Osteocyte (in vitro differentiated cells): ENCODE data around the gene NME8. TPM values are rescaled to one million over a fixed set of nuclear protein-coding genes. Genes with fewer than 3 reads are reported as not detected.

Experiments used
- DNase-seq: peaks from one replicate; pipeline ENCODE4 v3.0.0; 2021; ENCODE audit warnings: mixed read lengths; ENCODE audit not compliant: unreplicated experiment; ENCODE audit errors: extremely low spot score
- H3K27ac Mint-ChIP-seq: one replicate; pipeline ENCODE4 v1.8.0; 2021; ENCODE audit warnings: mild to moderate bottlenecking, mixed read lengths; ENCODE audit not compliant: unreplicated experiment
- H3K27me3 Mint-ChIP-seq: one replicate; pipeline ENCODE4 v1.8.0; 2021; ENCODE audit warnings: mixed read lengths; ENCODE audit not compliant: unreplicated experiment
- H3K36me3 Mint-ChIP-seq: one replicate; pipeline ENCODE4 v1.8.0; 2021; ENCODE audit warnings: mixed read lengths; ENCODE audit not compliant: unreplicated experiment
- H3K4me1 Mint-ChIP-seq: one replicate; pipeline ENCODE4 v1.8.0; 2021; ENCODE audit warnings: mixed read lengths; ENCODE audit not compliant: unreplicated experiment
- H3K4me3 Mint-ChIP-seq: one replicate; pipeline ENCODE4 v1.8.0; 2021; ENCODE audit warnings: mild to moderate bottlenecking, moderate library complexity, mixed read lengths; ENCODE audit not compliant: unreplicated experiment
- H3K9me3 Mint-ChIP-seq: one replicate; pipeline ENCODE4 v1.8.0; 2021; ENCODE audit warnings: mixed read lengths; ENCODE audit not compliant: unreplicated experiment
- total RNA-seq: library from RNA; stranded (reverse); gene quantifications from 2 replicates; pipeline ENCODE4 v1.2.1, GENCODE V29; 2021
- TF ChIP-seq, protein P1 (sequence below): fragments of 200-600 bp; sonication (generic); IDR thresholded peaks from 2 replicates; pipeline ENCODE4 v1.5.0; 2021; ENCODE audit warnings: antibody characterized with exemption, mild to moderate bottlenecking, moderate library complexity

The NME8 gene
- total RNA-seq, 1 donor from 2014 or later = not detected

DNA sequence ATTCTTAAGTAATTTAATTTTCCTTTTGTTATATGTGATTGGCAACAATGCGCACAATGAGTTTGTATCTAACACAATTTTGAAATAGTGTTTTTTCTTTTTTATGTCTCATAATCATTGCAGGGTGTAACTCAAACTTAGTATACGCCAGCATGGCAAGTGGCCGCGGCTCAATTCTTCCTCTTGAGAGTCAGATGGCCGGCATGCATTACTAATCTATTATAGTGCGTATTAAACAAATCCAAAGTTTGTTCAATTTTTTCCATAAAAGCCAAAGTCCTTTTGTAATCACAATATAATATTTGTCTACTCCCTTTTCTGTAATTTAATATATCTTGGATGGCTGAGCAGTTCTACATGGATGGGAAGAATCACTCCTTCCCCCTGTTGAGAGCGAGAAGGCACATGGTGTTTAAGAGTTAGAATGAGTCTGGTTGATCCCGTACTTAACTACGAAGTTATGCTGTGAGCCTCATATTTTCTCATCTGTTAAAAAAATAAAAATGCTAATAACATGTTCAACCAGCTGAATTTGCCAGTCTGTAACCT is 84.7 kb downstream of the NME8 start:
- DNase-seq = no peak
- TF ChIP-seq, protein P1, sequence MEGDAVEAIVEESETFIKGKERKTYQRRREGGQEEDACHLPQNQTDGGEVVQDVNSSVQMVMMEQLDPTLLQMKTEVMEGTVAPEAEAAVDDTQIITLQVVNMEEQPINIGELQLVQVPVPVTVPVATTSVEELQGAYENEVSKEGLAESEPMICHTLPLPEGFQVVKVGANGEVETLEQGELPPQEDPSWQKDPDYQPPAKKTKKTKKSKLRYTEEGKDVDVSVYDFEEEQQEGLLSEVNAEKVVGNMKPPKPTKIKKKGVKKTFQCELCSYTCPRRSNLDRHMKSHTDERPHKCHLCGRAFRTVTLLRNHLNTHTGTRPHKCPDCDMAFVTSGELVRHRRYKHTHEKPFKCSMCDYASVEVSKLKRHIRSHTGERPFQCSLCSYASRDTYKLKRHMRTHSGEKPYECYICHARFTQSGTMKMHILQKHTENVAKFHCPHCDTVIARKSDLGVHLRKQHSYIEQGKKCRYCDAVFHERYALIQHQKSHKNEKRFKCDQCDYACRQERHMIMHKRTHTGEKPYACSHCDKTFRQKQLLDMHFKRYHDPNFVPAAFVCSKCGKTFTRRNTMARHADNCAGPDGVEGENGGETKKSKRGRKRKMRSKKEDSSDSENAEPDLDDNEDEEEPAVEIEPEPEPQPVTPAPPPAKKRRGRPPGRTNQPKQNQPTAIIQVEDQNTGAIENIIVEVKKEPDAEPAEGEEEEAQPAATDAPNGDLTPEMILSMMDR = no peak
- Mint-ChIP-seq H3K4me1 (peaks cover 16% of the 10 kb centered on the region), H3K36me3 (no peaks in the 10 kb centered on the region), H3K27me3 (no peaks in the 10 kb centered on the region), H3K27ac (no peak overlapping the region), H3K4me3 (no peak overlapping the region), H3K9me3 (peaks cover 9% of the 10 kb centered on the region)

DNA sequence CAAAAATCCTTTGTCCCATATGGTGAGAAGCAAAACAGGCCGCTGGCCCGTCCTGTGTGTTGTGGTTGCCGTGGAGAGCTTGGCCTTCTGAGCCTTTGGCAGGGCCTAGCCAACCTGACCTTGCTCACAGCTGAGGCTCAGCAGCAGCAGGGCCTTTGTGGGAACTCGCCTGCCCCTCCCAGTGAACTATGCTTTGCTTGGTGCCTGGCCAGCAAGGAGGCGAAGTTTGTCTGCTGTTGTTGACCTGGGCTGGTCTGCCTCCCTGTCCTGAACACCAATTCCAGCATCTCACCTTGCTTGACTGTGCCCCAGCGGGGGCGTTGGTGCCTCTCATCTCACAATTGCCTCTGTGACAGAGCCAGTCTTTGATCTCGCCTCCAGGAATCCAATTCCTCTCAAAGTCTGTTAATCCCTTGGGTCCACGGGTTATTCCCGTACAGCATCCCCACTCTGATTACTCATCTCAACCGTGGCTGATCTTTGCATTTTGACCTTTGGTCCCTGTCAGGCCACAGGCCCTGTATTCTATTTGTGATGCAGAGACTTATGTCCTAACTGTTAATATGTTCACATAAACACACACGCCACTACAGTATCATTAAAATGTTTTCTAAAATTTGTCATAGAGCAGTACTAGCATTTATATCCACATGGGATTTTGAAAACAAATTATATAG is 94.7 kb downstream of the NME8 start:
- Mint-ChIP-seq H3K9me3 (no peaks in the 10 kb centered on the region), H3K4me3 (no peak overlapping the region), H3K27ac (peak overlapping the region; percentile 43), H3K27me3 (no peaks in the 10 kb centered on the region), H3K36me3 (no peaks in the 10 kb centered on the region), H3K4me1 (peaks cover 12% of the 10 kb centered on the region)
- TF ChIP-seq, protein P1 = no peak
- no peak for DNase-seq

DNA sequence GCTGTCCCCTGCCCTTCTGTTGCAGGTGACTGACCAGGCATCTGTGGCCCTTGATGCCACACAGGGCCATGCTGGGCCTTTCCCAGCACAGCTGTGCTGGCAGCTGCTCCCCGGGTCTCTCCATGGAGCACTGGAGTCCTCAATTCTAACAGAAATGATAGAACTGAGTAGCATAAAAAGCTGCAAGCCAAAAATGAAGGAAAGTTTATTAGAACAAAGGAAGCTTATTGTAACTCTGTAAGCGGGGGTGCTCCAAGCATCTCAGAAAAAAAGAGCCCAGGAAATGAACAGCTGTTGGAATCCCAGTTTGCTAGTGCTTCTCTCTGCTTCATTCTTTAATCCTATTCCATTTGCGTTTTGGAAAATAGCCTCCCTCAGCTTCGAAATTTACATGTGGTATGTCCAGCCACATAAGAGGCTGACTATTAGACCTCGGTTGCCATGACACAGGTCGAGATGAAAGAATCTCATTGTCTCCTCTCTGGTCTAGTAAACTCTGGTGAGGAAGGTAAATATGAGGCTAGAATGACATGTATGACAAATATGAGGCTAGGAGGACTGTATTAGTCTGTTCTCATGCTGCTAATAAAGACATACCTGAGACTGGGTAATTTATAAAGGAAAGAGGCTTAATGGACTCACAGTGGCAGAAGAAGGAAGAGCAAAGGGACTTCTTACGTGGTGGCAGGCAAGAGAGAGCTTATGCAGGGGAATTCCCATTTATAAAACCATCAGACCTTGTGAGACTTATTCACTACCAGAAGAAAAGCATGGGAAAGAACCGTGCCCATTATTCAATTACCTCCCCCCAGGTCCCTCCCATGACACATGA is 95.7 kb downstream of the NME8 start:
- Mint-ChIP-seq H3K4me1 (peaks cover 12% of the 10 kb centered on the region), H3K9me3 (no peaks in the 10 kb centered on the region), H3K36me3 (no peaks in the 10 kb centered on the region), H3K4me3 (no peak overlapping the region), H3K27ac (no peak overlapping the region), H3K27me3 (no peaks in the 10 kb centered on the region)
- TF ChIP-seq, protein P1 = no peak
- DNase-seq = no peak

DNA sequence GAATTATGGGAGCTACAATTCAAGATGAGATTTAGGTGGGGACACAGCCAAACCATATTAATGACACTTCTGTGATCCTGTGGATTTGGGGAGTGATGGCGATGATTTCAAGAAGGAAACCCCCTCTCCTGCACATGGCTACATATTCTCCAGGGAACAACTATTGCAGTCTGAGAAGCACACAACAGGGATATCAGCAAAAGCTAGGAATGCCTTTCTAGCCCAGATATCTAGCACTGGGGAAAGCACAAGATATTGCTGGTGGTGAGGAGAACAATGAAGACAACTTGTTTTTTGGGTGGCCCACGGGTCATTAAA is 96.3 kb downstream of the NME8 start:
- H3K4me3 Mint-ChIP-seq = no peak overlapping the region
- H3K27me3 Mint-ChIP-seq = no peaks in the 10 kb centered on the region
- H3K36me3 Mint-ChIP-seq = no peaks in the 10 kb centered on the region
- no peak overlapping the region for H3K27ac Mint-ChIP-seq
- H3K9me3 Mint-ChIP-seq = no peaks in the 10 kb centered on the region
- DNase-seq = no peak
- TF ChIP-seq, protein P1 = no peak
- peaks cover 12% of the 10 kb centered on the region for H3K4me1 Mint-ChIP-seq

DNA sequence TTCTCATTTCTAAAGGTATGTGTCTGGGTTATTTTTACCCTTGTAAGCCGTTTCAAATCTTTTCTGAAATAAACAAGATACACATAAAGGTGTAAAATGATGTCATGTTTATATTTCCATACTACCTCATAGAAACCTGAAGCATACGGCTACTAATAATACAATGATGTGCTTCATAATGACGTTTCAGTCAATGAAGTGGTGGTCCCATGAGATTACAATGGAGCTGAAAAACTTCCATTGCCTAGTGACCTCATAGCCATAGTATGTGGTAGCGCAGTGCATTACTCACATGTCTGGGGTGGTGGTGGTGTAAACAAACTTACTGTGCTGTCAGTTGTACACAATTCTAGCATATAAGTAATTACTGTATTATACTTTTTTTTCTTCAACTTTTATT is 96.9 kb downstream of the NME8 start:
- Mint-ChIP-seq H3K4me1 (peaks cover 12% of the 10 kb centered on the region), H3K36me3 (no peaks in the 10 kb centered on the region), H3K27me3 (no peaks in the 10 kb centered on the region), H3K9me3 (no peaks in the 10 kb centered on the region), H3K27ac (no peak overlapping the region), H3K4me3 (no peak overlapping the region)
- DNase-seq = no peak
- TF ChIP-seq, protein P1 = no peak
